Occipital lobe (tissue), 1 donor: Measurements from ENCODE around the gene ATP5MC2. TPM values are rescaled to one million over a fixed set of nuclear protein-coding genes. Genes with fewer than 3 reads are reported as not detected.

ENCODE experiments used
- total RNA-seq: library from RNA; depleted of rRNA; stranded (reverse); fragments of >200 nt; gene quantifications from one replicate; pipeline ENCODE4 v1.2.3, GENCODE V29; 2014

The ATP5MC2 gene
- total RNA-seq, 1 donor from 2014 or later = 61.8 TPM

Other genes with a start within 250 kb of the ATP5MC2 start
- 5.9 TPM for gene PRR13, start 234.3 kb downstream of the ATP5MC2 start, total RNA-seq
- 181 TPM for gene PCBP2, start 224.0 kb downstream of the ATP5MC2 start, total RNA-seq
- gene MAP3K12, start 176.6 kb downstream of the ATP5MC2 start, total RNA-seq = 30.9 TPM
- gene TARBP2, start 174.8 kb downstream of the ATP5MC2 start, total RNA-seq = 28.1 TPM
- gene NPFF, start 168.6 kb downstream of the ATP5MC2 start, total RNA-seq = not detected
- gene ATF7, start 49.7 kb downstream of the ATP5MC2 start, total RNA-seq = 8.0 TPM
- gene CALCOCO1, start 51.4 kb upstream of the ATP5MC2 start, total RNA-seq = 69.7 TPM
- not detected for gene CISTR, start 75.9 kb upstream of the ATP5MC2 start, total RNA-seq